Chondrocyte (in vitro differentiated cells): Measurements from ENCODE around the gene FABP2. TPM values are rescaled to one million over a fixed set of nuclear protein-coding genes. Genes with fewer than 3 reads are reported as not detected.
"Not testable (repeated sequence)": the region's sequence is repeated elsewhere in the genome, so short reads cannot be mapped to it uniquely, and the experiment has no call there.

Experiments used
- DNase-seq: peaks from one replicate; pipeline ENCODE4 v3.0.0; 2021; ENCODE audit warnings: mixed read lengths, low spot score
- H3K27ac Mint-ChIP-seq: one replicate; pipeline ENCODE4 v1.8.0; 2021; ENCODE audit warnings: mild to moderate bottlenecking, moderate library complexity, mixed read lengths; ENCODE audit not compliant: unreplicated experiment
- H3K27me3 Mint-ChIP-seq: 2 replicates; pipeline ENCODE4 v1.8.0; 2021; ENCODE audit warnings: low read depth, mixed read lengths
- H3K36me3 Mint-ChIP-seq: 2 replicates; pipeline ENCODE4 v1.8.0; 2021; ENCODE audit warnings: low read depth, mixed read lengths
- H3K4me1 Mint-ChIP-seq: 2 replicates; pipeline ENCODE4 v1.8.0; 2021; ENCODE audit warnings: low read depth, mild to moderate bottlenecking, mixed read lengths
- H3K4me3 Mint-ChIP-seq: one replicate; pipeline ENCODE4 v1.8.0; 2021; ENCODE audit warnings: mild to moderate bottlenecking, moderate library complexity, mixed read lengths; ENCODE audit not compliant: unreplicated experiment
- H3K9me3 Mint-ChIP-seq: 2 replicates; pipeline ENCODE4 v1.8.0; 2021; ENCODE audit warnings: low read depth, mixed read lengths
- total RNA-seq: library from RNA; stranded (reverse); gene quantifications from 3 replicates; pipeline ENCODE4 v1.2.1, GENCODE V29; 2021
- TF ChIP-seq, protein P1 (sequence below): fragments of 200-600 bp; sonication (generic); IDR thresholded peaks from 2 replicates; pipeline ENCODE4 v1.5.0; 2021; ENCODE audit warnings: antibody characterized with exemption, mild to moderate bottlenecking, moderate library complexity

FABP2 gene
- total RNA-seq, 1 donor from 2014 or later: not detected

DNA sequence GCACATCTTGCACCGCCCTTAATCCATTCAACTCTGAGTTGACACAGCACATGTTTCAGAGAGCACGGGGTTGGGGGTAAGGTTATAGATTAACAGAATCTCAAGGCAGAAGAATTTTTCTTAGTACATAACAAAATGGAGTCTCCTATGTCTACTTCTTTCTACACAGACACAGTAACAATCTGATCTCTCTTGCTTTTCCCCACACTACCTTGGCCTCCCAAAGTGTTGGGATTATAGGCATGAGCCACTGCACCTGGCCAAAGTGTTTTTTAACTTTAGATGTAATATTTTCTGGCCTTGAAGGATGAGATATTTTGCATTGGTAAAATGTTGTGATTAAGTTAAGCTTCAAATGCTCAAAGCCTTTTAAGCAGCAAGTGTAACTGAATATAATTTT is 21.4 kb upstream of the FABP2 start:
- DNase-seq, H3K4me3 Mint-ChIP-seq, H3K4me1 Mint-ChIP-seq, H3K36me3 Mint-ChIP-seq, H3K9me3 Mint-ChIP-seq, H3K27ac Mint-ChIP-seq, H3K27me3 Mint-ChIP-seq: not testable (repeated sequence)

DNA sequence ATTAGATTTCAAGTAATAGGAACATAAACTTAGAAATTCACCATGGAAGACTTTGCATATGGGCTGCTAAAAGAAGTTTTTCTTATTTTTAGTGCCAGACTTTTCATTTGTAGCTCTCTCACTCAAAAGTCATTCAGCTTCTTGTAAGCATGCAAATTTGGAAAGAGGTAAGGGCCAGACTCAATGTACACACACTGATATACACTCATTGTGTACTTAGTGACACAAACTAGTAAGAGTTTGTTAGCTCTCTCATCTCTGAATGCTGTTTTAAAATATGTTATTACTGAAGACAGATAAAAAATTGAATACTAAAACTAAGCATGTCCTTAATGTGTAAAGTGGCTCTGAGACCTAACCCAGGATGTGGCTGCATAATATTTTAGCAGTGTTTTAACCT is 18.0 kb upstream of the FABP2 start:
- H3K36me3 Mint-ChIP-seq, H3K4me3 Mint-ChIP-seq, H3K27me3 Mint-ChIP-seq, H3K27ac Mint-ChIP-seq, H3K9me3 Mint-ChIP-seq, DNase-seq: not testable (repeated sequence)
- H3K4me1 Mint-ChIP-seq: peaks cover 20% of the 10 kb centered on the region

DNA sequence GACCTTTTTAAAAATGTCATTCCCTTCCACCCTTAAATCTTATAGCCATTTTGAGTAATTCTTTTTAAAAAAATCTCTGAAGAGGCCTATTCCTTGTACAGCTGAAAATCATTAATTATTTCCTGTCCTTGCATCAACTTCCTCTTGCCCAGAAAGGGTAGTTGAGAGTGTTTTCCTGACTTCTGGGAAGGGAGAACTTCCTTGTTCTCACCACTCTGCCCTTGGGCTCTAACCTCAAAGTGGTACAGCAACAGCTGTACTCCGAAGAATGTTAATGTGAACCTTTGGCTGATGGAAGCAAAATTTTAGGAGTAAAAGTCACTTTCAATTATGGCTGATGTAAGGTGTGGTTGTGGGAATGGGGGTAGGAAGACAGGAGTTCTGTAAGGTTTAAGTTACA is 15.1 kb upstream of the FABP2 start:
- peaks cover 20% of the 10 kb centered on the region for H3K4me1 Mint-ChIP-seq
- no peak overlapping the region for H3K4me3 Mint-ChIP-seq

DNA sequence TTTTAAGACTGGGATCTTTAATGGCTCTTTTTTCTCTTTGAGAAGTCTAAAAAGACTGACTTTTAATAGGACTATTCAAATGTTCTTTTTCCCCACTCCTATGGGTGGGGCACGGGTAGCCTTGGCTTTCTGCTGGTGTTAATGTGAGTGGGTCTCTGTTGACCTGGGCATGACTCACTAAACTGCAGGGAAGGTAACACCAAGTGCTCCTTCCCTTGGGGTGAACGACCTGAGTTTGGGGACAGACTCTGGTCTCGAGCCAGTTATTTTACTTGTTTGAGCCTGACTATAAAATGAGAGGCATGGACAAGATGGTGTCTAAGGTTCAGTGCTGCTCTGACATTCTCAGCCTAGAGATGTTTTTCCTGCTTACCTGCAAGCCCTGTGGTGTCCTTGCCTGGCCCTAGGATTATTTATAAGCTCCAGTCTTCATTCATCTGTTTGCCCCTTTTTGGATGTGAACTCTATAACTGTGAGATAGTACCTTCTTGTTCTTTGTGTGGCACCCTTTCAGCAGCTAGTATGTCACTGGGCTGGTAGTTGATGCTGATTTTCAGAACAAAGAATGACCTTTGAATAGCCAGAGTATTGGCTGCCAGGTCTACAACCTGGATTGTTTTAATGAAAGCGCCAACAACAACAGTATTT is 14.5 kb upstream of the FABP2 start:
- peaks cover 20% of the 10 kb centered on the region for H3K4me1 Mint-ChIP-seq

More for the DNA sequence above, 15.1 kb upstream of the FABP2 start:
- TF ChIP-seq, protein P1, sequence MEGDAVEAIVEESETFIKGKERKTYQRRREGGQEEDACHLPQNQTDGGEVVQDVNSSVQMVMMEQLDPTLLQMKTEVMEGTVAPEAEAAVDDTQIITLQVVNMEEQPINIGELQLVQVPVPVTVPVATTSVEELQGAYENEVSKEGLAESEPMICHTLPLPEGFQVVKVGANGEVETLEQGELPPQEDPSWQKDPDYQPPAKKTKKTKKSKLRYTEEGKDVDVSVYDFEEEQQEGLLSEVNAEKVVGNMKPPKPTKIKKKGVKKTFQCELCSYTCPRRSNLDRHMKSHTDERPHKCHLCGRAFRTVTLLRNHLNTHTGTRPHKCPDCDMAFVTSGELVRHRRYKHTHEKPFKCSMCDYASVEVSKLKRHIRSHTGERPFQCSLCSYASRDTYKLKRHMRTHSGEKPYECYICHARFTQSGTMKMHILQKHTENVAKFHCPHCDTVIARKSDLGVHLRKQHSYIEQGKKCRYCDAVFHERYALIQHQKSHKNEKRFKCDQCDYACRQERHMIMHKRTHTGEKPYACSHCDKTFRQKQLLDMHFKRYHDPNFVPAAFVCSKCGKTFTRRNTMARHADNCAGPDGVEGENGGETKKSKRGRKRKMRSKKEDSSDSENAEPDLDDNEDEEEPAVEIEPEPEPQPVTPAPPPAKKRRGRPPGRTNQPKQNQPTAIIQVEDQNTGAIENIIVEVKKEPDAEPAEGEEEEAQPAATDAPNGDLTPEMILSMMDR: no peak
- DNase-seq: no peak
- Mint-ChIP-seq H3K36me3 (peaks cover 1% of the 10 kb centered on the region), H3K27me3 (no peaks in the 10 kb centered on the region), H3K9me3 (no peaks in the 10 kb centered on the region), H3K27ac (peak overlapping the region; percentile 56)

DNA sequence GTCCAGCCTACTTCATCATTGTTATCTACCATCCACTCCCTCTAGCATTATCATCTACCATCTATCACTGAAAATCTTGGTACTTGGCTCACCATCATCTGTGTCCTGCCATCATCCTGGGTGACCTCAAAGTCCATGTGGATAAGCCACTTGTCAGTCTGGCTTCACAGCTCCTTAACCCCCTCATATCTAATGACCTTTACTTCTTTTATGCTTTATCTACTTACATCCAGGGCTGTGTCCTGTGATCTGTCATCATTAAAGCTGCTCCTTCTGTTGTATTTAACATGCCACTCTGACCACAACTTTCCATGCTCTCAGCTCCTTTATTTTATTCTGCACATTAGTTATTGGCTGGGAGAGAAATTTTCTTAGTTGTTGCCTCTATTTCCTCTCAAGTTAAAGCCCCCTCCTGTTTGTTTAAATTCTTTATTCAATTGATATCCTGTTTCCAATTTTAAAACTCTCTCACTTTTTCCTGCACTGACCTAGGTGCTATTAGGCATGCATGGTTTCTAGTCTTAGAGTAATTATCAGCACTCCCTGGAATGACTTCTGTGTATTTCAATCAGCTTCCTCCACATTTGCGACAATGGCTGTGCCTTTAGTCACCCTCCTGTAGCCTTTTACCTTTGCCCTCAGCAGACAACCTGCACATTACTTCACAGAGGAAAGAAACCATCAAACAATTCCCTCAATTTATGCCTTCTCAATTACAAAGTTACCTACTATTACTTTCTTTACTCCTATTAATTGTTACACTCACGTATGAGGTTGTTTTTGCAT is 8.1 kb upstream of the FABP2 start:
- no peak for DNase-seq
- no peaks in the 10 kb centered on the region for H3K9me3 Mint-ChIP-seq
- no peak overlapping the region for H3K4me3 Mint-ChIP-seq
- TF ChIP-seq, protein P1: no peak
- no peaks in the 10 kb centered on the region for H3K27me3 Mint-ChIP-seq
- H3K36me3 Mint-ChIP-seq: no peaks in the 10 kb centered on the region
- no peak overlapping the region for H3K27ac Mint-ChIP-seq
- no peaks in the 10 kb centered on the region for H3K4me1 Mint-ChIP-seq

More for the DNA sequence above, 14.5 kb upstream of the FABP2 start:
- not testable (repeated sequence) for H3K36me3 Mint-ChIP-seq, DNase-seq, H3K27me3 Mint-ChIP-seq, H3K9me3 Mint-ChIP-seq, H3K4me3 Mint-ChIP-seq
- peak overlapping the region; percentile 20 for H3K27ac Mint-ChIP-seq

DNA sequence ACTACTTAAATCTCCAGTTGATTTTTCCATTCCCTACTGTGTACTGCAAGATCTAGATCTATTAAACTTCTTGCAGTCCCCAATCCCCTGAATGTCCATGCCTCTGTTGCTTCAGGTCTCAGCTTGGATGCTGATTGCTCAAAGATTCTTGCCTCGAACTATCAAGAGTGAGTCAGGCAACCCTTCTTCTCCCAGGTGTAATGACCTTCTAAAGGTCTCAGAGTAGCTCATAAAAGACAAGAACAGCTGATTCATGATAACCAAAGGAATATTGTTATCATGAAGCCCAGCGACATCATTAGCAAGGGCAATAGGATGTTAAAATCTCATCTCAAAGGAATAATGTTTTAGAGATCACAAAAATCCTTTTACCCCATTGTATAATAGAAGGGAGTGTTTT is 6.8 kb upstream of the FABP2 start:
- H3K9me3 Mint-ChIP-seq: no peaks in the 10 kb centered on the region
- no peak overlapping the region for H3K4me3 Mint-ChIP-seq
- H3K27ac Mint-ChIP-seq: no peak overlapping the region
- H3K27me3 Mint-ChIP-seq: no peaks in the 10 kb centered on the region
- DNase-seq: no peak
- TF ChIP-seq, protein P1: no peak
- no peaks in the 10 kb centered on the region for H3K4me1 Mint-ChIP-seq
- H3K36me3 Mint-ChIP-seq: no peaks in the 10 kb centered on the region
